A549 (cell line): ENCODE results near the gene RIF1.
A peak's percentile ranks its signal among the peaks of the same experiment; 100 is the strongest.

Experiments used
- CTCF ChIP-seq: fragments of >200 bp; sonication (Bioruptor Twin); formaldehyde crosslinking; IDR thresholded peaks from 3 replicates; pipeline ENCODE4 v1.5.1; 2016
- HOXA7 ChIP-seq: fragments of 250-450 bp; sonication (Bioruptor Pico); IDR thresholded peaks from 2 replicates; pipeline ENCODE4 v1.5.0; 2020; ENCODE audit warnings: mild to moderate bottlenecking, moderate library complexity
- POLR2A ChIP-seq: IDR thresholded peaks from 2 replicates; pipeline ENCODE4 v1.6.1; 2012; ENCODE audit warnings: mild to moderate bottlenecking, low read length
- RAD21 ChIP-seq, 2 experiments: fragments of >200 bp in 1 of 2; sonication (Bioruptor Twin) in 1 of 2; formaldehyde crosslinking in 1 of 2; IDR thresholded peaks in 1 of 2; conservative IDR thresholded peaks in 1 of 2; 2 replicates in 1 of 2; 3 replicates in 1 of 2; pipeline ENCODE4 v1.6.1; 2012 to 2018; ENCODE audit warnings: inconsistent platforms in 1 of 2

DNA sequence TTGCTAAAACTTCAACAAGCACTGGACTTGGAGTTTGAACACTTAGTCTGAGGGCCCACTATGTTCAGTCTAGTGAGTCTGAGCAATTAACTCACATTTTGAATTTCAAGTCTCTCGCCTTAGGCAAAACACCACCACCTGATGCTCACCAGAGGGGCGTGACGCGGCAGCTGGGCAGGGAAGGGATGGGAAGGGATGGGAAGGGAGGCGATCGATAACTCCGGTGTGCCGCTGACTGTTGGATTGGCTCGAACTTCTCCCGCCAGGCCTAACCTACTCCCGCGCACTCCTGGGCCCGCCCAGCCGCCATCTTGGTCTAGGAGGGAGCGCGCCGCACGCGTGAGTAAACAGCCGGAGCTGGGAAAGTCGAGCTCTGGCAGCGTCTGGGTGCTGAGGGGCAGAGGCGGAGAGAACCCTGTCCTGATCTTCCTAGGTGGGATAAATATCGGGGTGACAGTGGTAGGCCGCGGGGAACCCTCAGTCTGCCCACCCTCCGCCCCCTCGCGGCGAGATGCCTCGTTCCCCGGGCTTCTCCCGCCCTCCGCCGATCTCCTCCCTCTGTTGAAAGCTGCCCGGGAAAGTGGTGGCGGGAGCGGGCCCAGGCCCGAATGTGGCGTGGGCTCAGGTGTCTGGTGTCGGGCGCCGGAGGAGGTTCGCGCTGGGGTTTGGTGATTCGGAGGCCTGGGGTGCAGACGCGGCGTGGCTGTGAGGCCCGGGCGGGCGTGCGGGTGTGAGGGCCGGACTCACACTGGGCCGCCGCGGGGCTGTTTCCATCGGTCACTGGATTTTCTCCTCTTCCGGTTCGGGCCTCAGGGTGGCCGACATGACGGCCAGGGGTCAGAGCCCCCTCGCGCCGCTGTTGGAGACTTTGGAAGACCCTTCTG is at the start of gene RIF1:
- TF ChIP-seq CTCF (peak; percentile 43; the same call in 2 of the 3 replicates), POLR2A (peak; percentile 57), RAD21 (conservative IDR thresholded peaks at IDR 0.05 in 1 of 2, IDR thresholded peaks at IDR 0.05 in 1 of 2) (peak in 1 of 2 experiments; percentile 24; a peak in 2 of 5 replicates), HOXA7 (CRISPR knock-in tag) (0 out of 2 replicates have a peak, but pooled peaks have one; percentile 24)
